Lower leg skin (tissue), 3 donors: Measurements from ENCODE around the gene COL18A1.

ENCODE experiments used
- POLR2A ChIP-seq, 2 donors: fragments of 450-650 bp; IDR thresholded peaks; one replicate each; pipeline ENCODE4 v1.6.1; 2016 to 2017; ENCODE audit warnings: antibody characterized with exemption in 2 of 2, mild to moderate bottlenecking in 1 of 2, moderate library complexity in 1 of 2
- TF ChIP-seq, protein P1 (sequence below), 3 donors: fragments of 450-650 bp; IDR thresholded peaks; one replicate each; pipeline ENCODE4 v1.5.1; 2016; ENCODE audit warnings: antibody characterized with exemption in 3 of 3, mild to moderate bottlenecking in 3 of 3, moderate library complexity in 2 of 3

DNA sequence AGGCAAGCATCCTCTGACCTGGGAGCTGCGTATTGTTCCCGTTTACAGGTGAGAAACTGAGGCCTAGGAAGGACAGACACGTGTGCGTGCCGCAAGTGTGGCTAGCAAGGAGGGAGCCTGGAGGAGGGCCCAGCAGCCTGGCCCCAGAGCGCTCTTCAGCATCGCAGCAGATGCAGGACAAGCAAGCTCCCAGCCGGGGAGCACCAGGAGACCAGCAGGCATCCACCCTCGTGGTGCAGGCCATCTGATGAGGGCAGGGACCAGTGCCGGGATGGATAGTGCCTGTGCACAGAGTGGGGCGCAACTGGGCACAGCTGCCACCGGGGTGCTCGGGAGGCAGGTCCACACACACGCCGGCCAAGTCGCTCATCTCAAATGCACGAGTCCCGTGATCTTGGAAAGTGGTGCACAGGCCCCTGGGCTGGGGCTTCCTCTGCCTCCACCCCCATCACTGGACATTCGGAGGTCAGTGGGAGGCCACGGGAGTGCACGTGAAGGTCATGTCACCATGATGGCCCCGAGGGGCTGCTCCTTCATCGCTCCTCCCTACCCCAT lies 55.1 kb downstream of the COL18A1 start:
- TF ChIP-seq, protein P1, sequence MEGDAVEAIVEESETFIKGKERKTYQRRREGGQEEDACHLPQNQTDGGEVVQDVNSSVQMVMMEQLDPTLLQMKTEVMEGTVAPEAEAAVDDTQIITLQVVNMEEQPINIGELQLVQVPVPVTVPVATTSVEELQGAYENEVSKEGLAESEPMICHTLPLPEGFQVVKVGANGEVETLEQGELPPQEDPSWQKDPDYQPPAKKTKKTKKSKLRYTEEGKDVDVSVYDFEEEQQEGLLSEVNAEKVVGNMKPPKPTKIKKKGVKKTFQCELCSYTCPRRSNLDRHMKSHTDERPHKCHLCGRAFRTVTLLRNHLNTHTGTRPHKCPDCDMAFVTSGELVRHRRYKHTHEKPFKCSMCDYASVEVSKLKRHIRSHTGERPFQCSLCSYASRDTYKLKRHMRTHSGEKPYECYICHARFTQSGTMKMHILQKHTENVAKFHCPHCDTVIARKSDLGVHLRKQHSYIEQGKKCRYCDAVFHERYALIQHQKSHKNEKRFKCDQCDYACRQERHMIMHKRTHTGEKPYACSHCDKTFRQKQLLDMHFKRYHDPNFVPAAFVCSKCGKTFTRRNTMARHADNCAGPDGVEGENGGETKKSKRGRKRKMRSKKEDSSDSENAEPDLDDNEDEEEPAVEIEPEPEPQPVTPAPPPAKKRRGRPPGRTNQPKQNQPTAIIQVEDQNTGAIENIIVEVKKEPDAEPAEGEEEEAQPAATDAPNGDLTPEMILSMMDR (IDR thresholded peaks at IDR 0.05), result no peak
- no peak for TF ChIP-seq POLR2A (IDR thresholded peaks at IDR 0.05)
